ENCODE results near the gene CADM1. TPM values are rescaled to one million over a fixed set of nuclear protein-coding genes. Genes with fewer than 3 reads are reported as not detected.

CADM1 gene
- total RNA-seq, 4 donors from 2014 or later, result 7.4 to 61.5 (median 28.5) TPM

DNA sequence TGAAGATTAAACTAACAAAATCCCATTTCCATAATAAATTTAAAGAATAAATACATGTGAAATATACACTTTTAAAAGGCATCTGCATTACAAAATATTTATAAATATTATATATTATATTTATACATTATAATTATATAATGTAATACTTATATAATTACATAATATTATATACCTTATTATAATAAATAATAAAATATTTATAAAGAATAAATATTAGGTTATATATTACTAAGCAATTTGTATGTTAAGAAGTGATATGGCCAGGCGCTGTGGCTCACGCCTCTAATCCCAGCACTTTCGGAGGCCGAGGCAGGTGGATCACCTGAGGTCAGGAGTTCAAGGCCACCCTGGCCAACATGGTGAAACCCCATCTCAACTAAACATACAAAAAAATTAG is 97.8 kb downstream of the CADM1 start:
- Histone ChIP-seq H3K9me3 (no peaks in the 10 kb centered on the region), H3K4me3 (no peak overlapping the region), H3K4me1 (peaks cover 0 to 7% of the 10 kb centered on the region in 2 donors), H3K27me3 (no peaks in the 10 kb centered on the region), H3K36me3 (no peaks in the 10 kb centered on the region), H3K27ac (no peak overlapping the region)
- TF ChIP-seq, protein P1, sequence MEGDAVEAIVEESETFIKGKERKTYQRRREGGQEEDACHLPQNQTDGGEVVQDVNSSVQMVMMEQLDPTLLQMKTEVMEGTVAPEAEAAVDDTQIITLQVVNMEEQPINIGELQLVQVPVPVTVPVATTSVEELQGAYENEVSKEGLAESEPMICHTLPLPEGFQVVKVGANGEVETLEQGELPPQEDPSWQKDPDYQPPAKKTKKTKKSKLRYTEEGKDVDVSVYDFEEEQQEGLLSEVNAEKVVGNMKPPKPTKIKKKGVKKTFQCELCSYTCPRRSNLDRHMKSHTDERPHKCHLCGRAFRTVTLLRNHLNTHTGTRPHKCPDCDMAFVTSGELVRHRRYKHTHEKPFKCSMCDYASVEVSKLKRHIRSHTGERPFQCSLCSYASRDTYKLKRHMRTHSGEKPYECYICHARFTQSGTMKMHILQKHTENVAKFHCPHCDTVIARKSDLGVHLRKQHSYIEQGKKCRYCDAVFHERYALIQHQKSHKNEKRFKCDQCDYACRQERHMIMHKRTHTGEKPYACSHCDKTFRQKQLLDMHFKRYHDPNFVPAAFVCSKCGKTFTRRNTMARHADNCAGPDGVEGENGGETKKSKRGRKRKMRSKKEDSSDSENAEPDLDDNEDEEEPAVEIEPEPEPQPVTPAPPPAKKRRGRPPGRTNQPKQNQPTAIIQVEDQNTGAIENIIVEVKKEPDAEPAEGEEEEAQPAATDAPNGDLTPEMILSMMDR (IDR thresholded peaks at IDR 0.05), result no peak
- no peak for TF ChIP-seq POLR2A (IDR thresholded peaks at IDR 0.05)
- intact Hi-C loops (cut with DNase I; ENCODE audit: low total_unique reads), result no loop called here
- no peak for DNase-seq

DNA sequence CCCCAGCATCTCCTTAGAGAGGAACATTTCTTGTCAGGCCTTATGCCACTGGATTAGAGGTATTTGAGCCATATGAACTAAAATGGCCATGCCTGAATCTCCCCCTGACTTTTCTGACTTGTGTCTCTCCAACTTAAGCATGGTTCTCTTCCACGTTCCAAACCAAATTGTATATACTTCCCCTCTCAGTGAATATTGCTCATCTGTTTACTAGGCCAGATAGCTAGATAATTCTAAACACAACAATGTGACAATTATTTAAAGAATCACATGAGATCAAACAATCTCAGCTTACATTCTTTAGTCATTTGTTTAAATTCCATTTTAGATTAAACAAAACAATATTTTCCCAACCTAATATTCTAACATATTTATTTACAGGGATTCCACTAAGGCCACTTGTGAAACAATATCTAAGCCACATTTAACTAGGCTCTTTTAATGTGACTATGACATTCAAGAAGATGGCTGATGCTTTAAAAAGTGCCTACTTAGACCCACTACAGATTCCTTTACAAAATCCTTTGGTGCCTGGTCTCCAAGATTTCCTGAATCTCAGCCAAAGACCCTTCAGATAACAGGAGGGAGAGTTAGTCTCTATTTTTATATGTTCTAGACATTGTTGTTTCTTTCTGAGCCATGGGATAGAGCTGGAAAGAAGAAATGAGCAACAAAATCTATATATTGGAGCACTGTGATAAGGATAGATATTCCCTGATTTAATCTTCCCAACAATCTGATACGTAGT is 105.7 kb downstream of the CADM1 start:
- intact Hi-C loops (cut with DNase I; ENCODE audit: low total_unique reads), result no loop called here
- H3K4me1 ChIP-seq, result no peaks in the 10 kb centered on the region
- H3K27me3 ChIP-seq, result no peaks in the 10 kb centered on the region
- no peak overlapping the region for H3K27ac ChIP-seq
- H3K36me3 ChIP-seq, result no peaks in the 10 kb centered on the region
- no peak for DNase-seq
- no peaks in the 10 kb centered on the region for H3K9me3 ChIP-seq
- no peak overlapping the region for H3K4me3 ChIP-seq
- TF ChIP-seq, protein P1 (IDR thresholded peaks at IDR 0.05), result no peak
- no peak for TF ChIP-seq POLR2A (IDR thresholded peaks at IDR 0.05)

DNA sequence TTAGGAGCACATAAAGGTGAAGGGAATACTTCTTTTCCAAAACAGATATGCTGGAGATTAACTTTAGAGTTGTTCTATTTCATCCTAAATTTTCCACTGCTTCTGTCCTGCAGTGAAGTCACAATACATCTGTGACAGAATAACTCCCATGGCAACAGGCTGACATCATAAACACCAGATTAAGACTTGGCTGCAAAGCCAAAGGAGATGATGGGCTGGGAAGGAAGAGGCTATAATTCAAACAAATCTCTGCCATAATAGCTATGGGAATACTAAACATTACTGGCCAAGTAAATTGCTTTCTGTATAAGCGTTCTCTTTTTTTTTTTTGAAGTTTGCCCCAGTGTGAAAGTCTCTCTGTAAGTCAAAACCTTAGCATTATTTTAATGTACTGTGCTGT is 107.7 kb downstream of the CADM1 start:
- no peak for DNase-seq
- H3K4me3 ChIP-seq, result no peak overlapping the region
- H3K36me3 ChIP-seq, result no peaks in the 10 kb centered on the region
- H3K4me1 ChIP-seq, result no peaks in the 10 kb centered on the region
- H3K27ac ChIP-seq, result no peak overlapping the region
- intact Hi-C loops (cut with DNase I; ENCODE audit: low total_unique reads), result no loop called here
- no peaks in the 10 kb centered on the region for H3K9me3 ChIP-seq
- H3K27me3 ChIP-seq, result no peaks in the 10 kb centered on the region
- TF ChIP-seq POLR2A (IDR thresholded peaks at IDR 0.05), result no peak
- TF ChIP-seq, protein P1 (IDR thresholded peaks at IDR 0.05), result no peak

DNA sequence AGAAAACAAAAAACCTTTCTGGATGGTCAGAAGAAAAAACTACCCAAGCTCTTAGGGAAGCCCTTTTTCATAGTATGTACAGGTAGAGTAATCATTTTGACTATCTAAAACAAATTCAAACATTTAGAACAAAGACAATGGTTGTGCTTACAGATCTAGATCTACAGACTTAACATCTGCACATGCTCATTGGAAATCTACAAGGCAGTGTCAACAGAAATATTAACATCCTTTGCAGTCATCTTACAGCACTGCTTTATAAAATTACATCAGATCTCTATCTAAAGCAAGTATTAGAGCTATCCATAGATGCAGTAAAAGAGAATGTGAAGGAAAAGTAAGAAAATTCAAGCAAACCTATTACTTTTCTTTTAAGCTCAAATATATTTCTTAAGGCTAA is 110.3 kb downstream of the CADM1 start:
- H3K4me1 ChIP-seq, result no peaks in the 10 kb centered on the region
- intact Hi-C loops (cut with DNase I; ENCODE audit: low total_unique reads), result no loop called here
- H3K4me3 ChIP-seq, result no peak overlapping the region
- H3K27ac ChIP-seq, result no peak overlapping the region
- no peak for DNase-seq
- no peak for TF ChIP-seq POLR2A (IDR thresholded peaks at IDR 0.05)
- TF ChIP-seq, protein P1 (IDR thresholded peaks at IDR 0.05), result no peak
- no peaks in the 10 kb centered on the region for H3K27me3 ChIP-seq
- no peaks in the 10 kb centered on the region for H3K36me3 ChIP-seq
- no peaks in the 10 kb centered on the region for H3K9me3 ChIP-seq

DNA sequence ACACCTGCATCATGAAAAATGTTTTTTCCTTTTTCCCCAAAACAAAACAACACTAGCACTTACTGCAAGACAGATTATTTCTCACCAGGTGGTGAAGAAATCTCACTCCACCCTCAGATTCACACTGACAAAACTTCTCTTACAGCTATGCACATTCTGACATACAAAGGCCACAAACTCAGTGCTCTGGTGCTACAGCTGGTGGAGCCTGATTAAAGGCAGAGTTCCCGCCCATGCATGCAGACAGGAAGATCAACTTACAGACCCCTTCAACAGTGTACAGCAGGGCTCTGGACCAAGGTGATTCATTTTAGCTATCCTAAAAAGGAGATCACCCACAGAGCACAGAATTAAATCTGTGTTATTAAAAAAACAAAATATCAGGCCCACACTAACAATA is 112.6 kb downstream of the CADM1 start:
- intact Hi-C loops (cut with DNase I; ENCODE audit: low total_unique reads), result no loop called here
- Histone ChIP-seq H3K4me1 (no peaks in the 10 kb centered on the region), H3K9me3 (no peaks in the 10 kb centered on the region), H3K36me3 (no peaks in the 10 kb centered on the region), H3K27ac (no peak overlapping the region), H3K4me3 (no peak overlapping the region), H3K27me3 (no peaks in the 10 kb centered on the region)
- TF ChIP-seq POLR2A (IDR thresholded peaks at IDR 0.05), result no peak
- TF ChIP-seq, protein P1 (IDR thresholded peaks at IDR 0.05), result no peak
- DNase-seq, result no peak
